CD4-positive, alpha-beta T cell treated with Interleukin-2 at 100 ng/mL for 4 hours (primary cell): ENCODE data around the gene DMRT2.

Experiments used
- DNase-seq: peaks from one replicate; pipeline ENCODE4 v3.0.0-alpha.2; 2020; ENCODE audit warnings: low spot score

The DMRT2 gene

GRCh38 chr9:1050125-1050895, at the start of gene DMRT2:
Gene DMRT2, plus strand, starts transcription at chr9:1050357. Its CDS starts 1,257 bp downstream, at chr9:1051614.
- DNase-seq, result no peak

GRCh38 chr9:1001838-1002237, 48.3 kb upstream of the DMRT2 start:
- no peak for DNase-seq

GRCh38 chr9:1002678-1003077, 47.5 kb upstream of the DMRT2 start:
- DNase-seq, result no peak

- peak; percentile 12 for DNase-seq
These were observed 45.0 kb upstream of the DMRT2 start for GRCh38 chr9:1005043-1005667.

DNA sequence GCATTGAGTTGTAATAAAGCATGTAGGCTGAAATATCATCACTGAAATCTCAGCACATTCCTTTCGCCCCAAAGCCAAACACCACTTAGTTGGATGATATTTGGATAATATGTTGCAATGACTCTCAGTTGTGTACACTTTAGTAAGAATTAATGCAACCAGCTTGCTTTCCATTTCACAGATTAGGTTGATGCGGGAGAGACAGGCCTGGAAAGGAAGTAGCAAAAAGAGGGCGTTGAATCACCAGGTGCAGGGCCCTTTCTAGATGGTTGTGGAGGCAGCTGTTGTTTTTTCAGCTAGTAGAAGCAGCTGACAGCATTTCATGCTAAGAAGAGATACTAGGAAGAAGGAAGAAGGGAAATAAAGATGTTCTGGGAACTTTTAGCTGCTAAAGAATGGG, 42.8 kb upstream of the DMRT2 start:
- DNase-seq, result no peak

- no peak for DNase-seq
These were observed 41.9 kb upstream of the DMRT2 start for GRCh38 chr9:1008216-1008615.

GRCh38 chr9:1009101-1009707, 41.0 kb upstream of the DMRT2 start:
- peak; percentile 75 for DNase-seq

DNA sequence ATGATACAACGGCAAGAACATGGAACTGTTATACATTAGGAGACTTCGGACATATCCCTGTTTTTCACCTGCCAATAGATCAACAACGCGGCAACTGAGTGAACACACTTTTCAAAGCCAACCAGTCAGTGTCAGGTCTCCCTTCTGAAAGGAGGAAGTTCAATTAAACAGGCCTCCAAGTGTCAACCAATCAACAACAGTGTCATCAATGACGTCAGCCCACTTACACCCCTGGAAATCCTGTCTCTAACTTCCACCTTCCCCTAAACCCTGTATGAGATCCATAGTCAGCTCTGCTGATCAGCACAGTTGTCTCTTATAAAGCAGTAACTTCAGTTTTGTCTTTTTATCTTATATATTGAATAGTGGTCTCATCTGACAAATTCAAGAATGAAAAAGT, 37.1 kb upstream of the DMRT2 start:
- DNase-seq, result no peak

DNA sequence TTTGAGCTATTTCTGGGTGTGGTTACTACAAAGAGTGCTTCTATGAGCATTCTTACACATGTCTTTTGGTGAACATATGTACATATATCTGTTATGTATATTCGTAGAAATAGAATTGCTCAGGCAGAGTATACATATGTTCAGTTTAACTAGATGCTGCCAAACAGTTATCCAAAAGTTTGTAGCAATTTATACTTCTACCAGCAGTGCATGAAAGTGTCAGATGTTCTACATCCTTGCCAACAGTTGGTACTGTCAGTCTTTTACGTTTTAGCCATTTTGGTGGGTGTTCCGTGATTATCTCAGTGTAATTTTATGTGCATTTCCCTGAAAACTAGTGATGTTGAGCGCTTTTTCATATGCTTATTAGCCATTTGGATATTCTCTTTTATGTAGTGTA, 35.9 kb upstream of the DMRT2 start:
- DNase-seq, result no peak

- no peak for DNase-seq
These were observed 35.5 kb upstream of the DMRT2 start for GRCh38 chr9:1014640-1015039.

- no peak for DNase-seq
These were observed 32.0 kb upstream of the DMRT2 start for GRCh38 chr9:1018121-1018520.

DNA sequence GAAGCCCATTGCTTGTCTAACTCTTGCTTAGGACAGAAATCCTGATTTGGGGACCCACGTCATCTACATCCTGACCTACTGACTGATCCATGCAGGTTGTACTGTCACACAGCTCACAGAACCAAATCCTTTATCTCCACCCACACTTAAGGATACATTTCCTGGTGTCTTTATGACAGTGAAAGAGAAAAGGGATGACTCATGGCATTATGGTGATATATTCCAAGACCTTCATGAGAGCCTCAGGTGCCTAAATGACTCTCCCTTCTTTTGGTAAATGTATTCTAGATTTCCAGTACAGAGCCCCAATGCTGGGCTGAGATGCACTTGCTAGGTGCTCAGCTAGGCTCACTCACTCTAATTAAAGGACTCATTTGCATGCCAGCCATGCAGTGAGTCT, 26.0 kb upstream of the DMRT2 start:
- DNase-seq, result no peak

GRCh38 chr9:1025131-1025530, 25.0 kb upstream of the DMRT2 start:
- no peak for DNase-seq

DNA sequence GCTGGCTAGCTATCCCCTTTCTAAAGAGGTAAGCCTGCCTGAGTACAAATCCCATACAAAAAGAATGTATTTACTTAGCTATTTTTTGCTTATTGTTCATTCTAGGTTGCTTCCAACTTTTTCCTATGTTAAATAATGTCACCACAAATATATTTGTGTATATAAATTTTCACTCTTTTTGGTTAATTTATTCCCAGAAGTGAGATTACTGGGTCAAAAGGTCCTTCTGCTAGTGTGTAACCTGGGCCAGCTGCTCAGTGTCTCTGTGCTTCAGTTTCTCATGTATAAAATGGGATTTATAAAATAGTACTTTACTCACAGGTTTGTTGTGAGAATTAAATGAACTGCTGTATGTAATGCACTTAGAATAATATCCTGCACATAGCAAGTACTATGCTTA, 23.9 kb upstream of the DMRT2 start:
- no peak for DNase-seq

GRCh38 chr9:1028501-1029190, 21.5 kb upstream of the DMRT2 start:
- DNase-seq, result no peak

GRCh38 chr9:1031951-1032601, 18.1 kb upstream of the DMRT2 start:
- no peak for DNase-seq

DNA sequence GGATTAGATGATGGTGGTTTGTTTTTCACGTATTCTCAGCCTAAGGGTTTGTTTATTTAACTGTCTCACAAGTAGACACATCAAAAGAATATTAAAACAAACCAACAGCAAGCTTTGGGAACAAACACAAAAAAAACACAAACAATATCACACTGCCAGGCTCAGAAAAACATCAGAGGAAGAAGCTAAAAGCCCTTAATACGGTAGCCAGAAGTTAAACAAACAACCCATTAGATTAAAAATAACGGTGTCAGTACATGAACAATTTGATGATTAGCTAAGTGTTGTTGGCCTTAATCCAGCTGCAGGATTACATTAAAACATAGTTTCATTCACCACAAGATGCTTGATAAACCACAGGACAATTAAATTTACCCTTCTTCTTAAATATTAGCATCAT, 15.9 kb upstream of the DMRT2 start:
- no peak for DNase-seq

DNA sequence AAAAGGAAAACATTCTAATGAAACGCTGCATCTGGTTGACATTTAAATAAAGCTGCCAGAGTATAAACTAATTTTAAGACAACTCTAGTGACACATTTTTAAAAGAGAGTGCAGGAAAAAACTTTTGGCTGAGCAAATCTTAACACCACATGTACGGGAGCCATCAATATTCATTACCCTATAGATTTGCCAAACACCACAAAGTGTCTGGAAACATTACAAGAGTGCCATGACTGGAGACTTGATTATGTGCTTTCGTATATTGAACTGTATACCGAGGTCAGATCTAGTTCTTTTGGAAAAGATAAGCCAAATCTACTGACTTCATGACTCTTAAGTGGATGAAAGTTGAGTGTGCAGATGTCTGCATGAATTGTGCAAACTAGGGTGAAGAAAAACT, 10.6 kb upstream of the DMRT2 start:
- no peak for DNase-seq

GRCh38 chr9:1042466-1042865, 7.7 kb upstream of the DMRT2 start:
- DNase-seq, result no peak

DNA sequence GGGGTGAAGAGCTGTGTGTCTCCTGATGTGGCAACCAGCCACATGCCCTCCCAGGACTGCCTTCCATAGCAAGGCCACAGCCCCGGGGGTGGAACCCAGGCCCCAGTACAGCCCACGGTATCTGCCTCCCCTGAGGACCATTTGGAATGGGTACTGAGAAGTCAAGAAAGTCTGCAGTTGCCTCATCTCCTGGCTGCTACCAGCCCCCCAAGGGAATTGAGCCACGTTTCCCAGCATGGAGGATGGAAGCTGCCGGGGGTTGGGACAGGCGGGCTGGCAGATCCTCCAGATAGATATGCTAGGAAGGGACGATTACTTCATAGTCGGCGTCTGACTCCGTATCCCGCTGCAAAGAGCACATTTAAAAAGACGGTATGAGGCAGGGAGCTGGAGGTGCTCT, 5.5 kb upstream of the DMRT2 start:
- DNase-seq, result no peak

DNA sequence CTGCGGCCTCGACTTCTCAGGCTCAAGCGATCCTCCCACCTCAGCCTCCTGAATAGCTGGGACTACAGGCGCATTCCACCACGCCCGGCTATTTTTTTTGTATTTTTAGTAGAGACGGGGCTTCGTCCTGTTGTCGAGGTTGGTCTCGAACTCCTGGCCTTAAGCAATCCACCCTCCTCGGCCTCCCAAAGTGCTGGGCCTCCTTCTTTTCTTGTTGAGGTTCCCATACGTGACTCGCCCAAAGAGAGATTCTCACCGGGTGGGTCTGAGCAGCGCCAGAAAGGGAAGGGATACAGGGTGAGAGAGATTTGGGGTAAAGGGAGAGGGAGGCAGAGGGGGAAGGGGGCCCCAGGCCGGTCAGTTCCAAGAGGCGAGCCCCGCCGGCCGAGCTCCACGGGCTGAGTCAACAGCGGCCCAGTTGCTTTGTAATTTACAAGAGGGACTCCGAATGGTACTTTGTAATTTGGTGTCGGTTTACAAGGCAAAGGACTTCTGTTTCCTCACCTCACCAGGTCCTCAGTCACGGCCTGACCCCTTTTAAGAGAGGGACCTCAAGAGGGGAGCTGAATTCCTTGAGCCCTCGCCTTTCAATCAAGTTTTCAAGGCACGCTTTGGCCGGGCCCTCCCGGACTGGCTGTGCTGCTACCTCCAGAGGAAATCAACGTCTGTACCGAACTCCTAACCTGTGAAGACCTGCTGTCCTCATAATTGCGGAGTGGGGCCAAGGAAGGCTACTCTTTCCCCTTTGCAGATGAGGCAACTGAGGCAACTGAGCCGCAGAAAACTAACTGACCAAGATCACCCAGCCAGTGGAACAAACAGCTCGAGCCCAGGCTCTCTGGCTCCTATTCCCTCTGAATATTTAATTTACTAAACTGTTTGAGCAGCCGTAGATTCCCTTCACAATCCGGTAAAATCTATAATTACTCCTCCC, 3.3 kb upstream of the DMRT2 start:
- no peak for DNase-seq
